GM18861 (cell line): Measurements from ENCODE around the gene NOS1AP.
"Not testable (repeated sequence)": the region's sequence is repeated elsewhere in the genome, so short reads cannot be mapped to it uniquely, and the experiment has no call there.

Source experiments
- ATAC-seq: cut with Tn5 transposase; IDR thresholded peaks from one replicate; pipeline ENCODE4 v1.9.1; 2021; ENCODE audit not compliant: unreplicated experiment

NOS1AP gene

GRCh38 chr1:162191396-162192305 is 122.2 kb downstream of the NOS1AP start:
- no peak for ATAC-seq

DNA sequence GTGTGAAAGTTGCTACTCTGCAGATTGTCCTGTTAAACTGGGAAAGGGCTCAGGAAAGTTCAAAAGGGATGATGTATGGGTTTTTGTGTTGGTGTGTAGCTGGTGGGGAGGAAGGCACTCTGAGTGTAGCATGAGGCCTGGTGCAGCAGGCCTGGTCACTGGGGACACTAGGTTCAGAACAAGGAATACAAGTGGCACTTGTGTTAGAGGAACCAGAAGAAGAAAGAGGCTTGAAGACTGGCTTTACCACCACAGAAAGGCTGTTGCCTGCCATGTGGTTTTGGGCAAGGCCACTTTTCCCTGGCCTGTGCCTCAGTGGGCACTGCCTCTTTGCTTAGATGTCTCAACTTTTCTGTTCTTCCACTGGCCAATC is 122.8 kb downstream of the NOS1AP start:
- no peak for ATAC-seq

- ATAC-seq, result no peak
These were observed 123.3 kb downstream of the NOS1AP start for GRCh38 chr1:162192763-162193162.

GRCh38 chr1:162193221-162193620 is 123.7 kb downstream of the NOS1AP start:
- ATAC-seq, result no peak

GRCh38 chr1:162193815-162194214 is 124.3 kb downstream of the NOS1AP start:
- ATAC-seq, result no peak

- no peak for ATAC-seq
These were observed 126.1 kb downstream of the NOS1AP start for GRCh38 chr1:162195567-162195966.

DNA sequence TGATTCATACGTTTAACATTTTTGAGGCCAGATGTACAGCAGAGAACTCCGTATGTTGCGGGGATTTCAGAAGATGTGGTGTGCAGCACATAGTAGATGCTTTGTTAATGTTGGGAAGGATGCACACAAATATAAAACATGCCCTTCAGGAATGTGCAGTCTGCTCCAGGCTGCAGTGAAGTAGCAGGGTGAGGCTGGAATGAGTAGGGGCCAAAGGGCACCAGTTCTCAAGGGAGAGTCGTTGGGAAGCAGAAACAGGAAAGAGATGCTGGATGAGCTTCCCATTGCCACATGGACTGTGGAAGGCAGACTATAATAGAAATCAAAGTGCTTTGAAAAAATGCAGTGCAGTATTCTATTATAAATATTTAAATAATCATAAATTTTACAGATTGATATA is 126.9 kb downstream of the NOS1AP start:
- no peak for ATAC-seq

DNA sequence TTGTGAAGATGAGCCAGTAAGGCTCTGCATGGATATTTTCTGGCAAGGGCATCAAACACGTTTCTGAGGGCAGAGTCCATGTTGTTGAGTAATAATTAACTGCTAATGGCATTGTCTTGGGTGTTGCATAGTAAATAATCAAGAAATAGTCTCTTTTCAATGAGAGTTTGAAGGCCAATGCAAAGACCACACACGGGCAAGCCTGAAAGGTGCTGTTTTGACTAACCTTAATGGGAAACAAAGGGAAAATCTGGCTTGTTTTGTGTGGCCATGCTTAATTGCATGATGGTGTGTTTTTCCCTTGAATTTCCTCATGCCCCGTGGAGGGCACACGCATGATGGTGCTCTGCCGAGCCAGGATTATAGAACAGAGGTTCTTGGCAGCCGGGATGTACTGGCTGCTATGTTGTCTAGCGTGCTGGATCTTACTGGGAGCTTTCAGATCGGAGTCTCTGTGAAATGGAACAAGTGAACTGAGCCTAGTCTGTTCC is 127.6 kb downstream of the NOS1AP start:
- ATAC-seq, result no peak

GRCh38 chr1:162197615-162198421 is 128.3 kb downstream of the NOS1AP start:
- no peak for ATAC-seq

- ATAC-seq, result no peak
These were observed 130.8 kb downstream of the NOS1AP start for GRCh38 chr1:162200096-162200847.

DNA sequence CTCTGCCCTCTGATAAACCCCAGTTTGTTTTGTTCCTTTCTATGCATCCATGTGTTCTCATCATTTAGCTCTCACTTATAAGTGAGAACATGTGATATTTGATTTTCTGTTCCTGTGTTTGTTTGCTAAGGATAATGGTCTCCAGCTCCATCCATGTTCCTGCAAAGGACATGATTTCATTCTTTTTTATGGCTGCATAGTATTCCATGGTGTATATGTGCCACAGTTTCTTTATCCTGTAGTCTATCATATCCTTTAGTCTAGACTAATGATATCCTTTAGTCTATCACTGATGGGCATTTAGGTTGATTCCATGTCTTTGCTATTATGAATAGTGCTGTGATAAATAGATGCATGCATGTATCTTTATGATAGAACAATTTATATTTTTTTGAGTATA is 131.6 kb downstream of the NOS1AP start:
- not testable (repeated sequence) for ATAC-seq

DNA sequence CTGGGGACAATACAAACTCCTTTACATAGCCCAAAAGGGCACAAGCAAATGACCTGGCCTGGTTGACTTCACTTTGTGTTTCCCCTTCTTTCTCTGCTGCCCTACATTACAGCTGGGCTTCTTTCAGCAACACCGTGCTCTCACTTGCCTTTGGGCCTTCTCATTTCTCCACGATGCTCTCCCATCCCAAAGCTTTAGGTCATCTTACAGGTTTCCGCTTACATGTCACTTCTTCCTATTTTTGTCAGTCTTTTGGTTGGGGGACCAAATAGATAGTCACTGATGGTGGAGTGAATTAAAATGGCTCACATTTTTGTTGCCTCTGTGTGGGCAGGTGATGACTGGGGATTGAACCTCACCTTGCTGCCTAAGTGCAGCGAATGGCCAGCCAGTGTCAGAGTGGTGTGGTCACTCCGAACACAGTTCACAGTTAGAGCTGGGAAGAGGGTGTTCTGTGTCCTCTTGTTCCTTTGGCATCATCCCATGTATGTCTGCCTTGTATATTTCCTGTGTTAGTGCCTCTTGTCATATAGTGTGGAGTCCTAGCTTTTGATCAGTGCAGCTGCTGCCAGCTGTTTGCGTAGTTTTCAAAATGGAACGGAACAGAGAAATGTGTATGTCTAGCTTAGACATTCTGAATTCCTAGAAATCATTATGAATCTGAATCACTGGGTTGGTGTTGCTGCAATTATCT is 134.8 kb downstream of the NOS1AP start:
- ATAC-seq, result no peak

DNA sequence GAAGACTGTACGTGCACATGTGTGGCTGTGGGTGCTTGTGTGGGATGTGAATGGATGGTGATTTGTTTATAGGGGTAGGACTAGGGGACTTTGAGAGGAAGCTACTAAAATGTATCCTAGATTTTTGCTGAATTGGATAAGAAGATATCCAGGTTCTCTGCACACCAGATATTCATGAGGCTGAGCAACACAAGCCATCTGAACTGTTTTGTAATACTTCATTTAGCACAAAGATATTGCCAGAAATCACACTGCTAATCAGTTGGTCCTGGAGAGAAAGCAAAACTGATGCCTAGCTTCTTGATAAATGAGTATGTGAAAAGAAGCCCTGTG is 135.3 kb downstream of the NOS1AP start:
- no peak for ATAC-seq

- ATAC-seq, result no peak
These were observed 136.8 kb downstream of the NOS1AP start for GRCh38 chr1:162206300-162206699.

GRCh38 chr1:162206749-162207635 is 137.5 kb downstream of the NOS1AP start:
- ATAC-seq, result no peak

- ATAC-seq, result no peak
These were observed 138.4 kb downstream of the NOS1AP start for GRCh38 chr1:162207862-162208261.

- ATAC-seq, result no peak
These were observed 140.7 kb downstream of the NOS1AP start for GRCh38 chr1:162210196-162210595.

DNA sequence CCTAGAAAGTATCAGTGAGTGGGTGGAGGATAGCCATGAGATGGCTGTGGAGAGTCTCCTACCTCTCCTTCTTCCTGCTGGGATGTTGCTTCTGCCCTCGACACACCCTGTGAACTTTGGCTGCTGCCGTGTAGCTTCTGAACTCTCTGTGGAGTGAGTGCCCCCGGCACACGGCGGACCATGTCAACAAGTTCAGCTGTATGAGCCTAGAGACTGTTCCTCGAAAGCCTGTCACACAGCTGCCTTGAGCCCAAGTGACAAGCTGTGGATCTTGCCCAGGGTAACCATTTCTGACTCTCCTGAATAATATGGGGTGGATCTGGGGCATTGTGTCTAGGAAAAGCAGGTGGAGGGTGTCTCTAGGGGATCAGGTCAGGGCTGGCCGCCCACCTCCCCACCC is 143.2 kb downstream of the NOS1AP start:
- no peak for ATAC-seq

GRCh38 chr1:162213281-162213912 is 143.9 kb downstream of the NOS1AP start:
- ATAC-seq, result no peak
